Activated B cell treated with CpG ODN at 0.5 μM for 24 hours (primary cell): ENCODE data around the gene JMJD4. TPM values are rescaled to one million over a fixed set of nuclear protein-coding genes. Genes with fewer than 3 reads are reported as not detected.
A peak's percentile ranks its signal among the peaks of the same experiment; 100 is the strongest.

ENCODE experiments used
- ATAC-seq: fragments of 200-7000 bp; cut with Tn5 transposase; one replicate; pipeline ENCODE4 v1.10.0; 2021; ENCODE audit warnings: low read depth, mild to moderate bottlenecking, moderate library complexity
- CTCF ChIA-PET: fragments of 350-600 bp; sonication (Branson Sonifier 250); formaldehyde crosslinking; loops from one replicate; lab custom pipeline; 2021; ENCODE audit warnings: antibody characterized with exemption; lab: Charles Lee
- POLR2A ChIA-PET: fragments of 350-600 bp; sonication (Branson Sonifier 250); formaldehyde crosslinking; loops from one replicate; lab custom pipeline; 2021; ENCODE audit warnings: antibody characterized with exemption; lab: Charles Lee
- DNase-seq: peaks from one replicate; pipeline ENCODE4 v3.0.0; 2022
- H3K27ac Mint-ChIP-seq: one replicate; pipeline ENCODE4 v1.8.0; 2020; ENCODE audit warnings: mixed read lengths
- H3K27me3 Mint-ChIP-seq: one replicate; pipeline ENCODE4 v1.8.0; 2021; ENCODE audit warnings: mixed read lengths
- H3K36me3 Mint-ChIP-seq: one replicate; pipeline ENCODE4 v1.8.0; 2021; ENCODE audit warnings: low read depth, mixed read lengths
- H3K4me1 Mint-ChIP-seq: one replicate; pipeline ENCODE4 v1.8.0; 2021; ENCODE audit warnings: mixed read lengths
- H3K4me3 Mint-ChIP-seq: one replicate; pipeline ENCODE4 v1.8.0; 2020; ENCODE audit warnings: mild to moderate bottlenecking, mixed read lengths
- H3K9me3 Mint-ChIP-seq: one replicate; pipeline ENCODE4 v1.8.0; 2020; ENCODE audit warnings: mixed read lengths
- intact Hi-C: fragments of 100-400 bp; cut with micrococcal nuclease; formaldehyde crosslinking; loops from one replicate; pipeline ENCODE4 v1.15.1; 2024
- total RNA-seq: library from RNA; stranded (reverse); gene quantifications from 2 replicates; pipeline ENCODE4 v1.2.3, GENCODE V29; 2022
- TF ChIP-seq, protein P1 (sequence below): fragments of 200-600 bp; IDR thresholded peaks from one replicate; pipeline ENCODE4 v1.8.0; 2022; ENCODE audit warnings: antibody characterized with exemption, mild to moderate bottlenecking

The JMJD4 gene
- total RNA-seq, 1 donor from 2014 or later: 26.7 TPM

GRCh38 chr1:227766653-227767277 lies 31.7 kb upstream of the JMJD4 start:
- TF ChIP-seq, protein P1, sequence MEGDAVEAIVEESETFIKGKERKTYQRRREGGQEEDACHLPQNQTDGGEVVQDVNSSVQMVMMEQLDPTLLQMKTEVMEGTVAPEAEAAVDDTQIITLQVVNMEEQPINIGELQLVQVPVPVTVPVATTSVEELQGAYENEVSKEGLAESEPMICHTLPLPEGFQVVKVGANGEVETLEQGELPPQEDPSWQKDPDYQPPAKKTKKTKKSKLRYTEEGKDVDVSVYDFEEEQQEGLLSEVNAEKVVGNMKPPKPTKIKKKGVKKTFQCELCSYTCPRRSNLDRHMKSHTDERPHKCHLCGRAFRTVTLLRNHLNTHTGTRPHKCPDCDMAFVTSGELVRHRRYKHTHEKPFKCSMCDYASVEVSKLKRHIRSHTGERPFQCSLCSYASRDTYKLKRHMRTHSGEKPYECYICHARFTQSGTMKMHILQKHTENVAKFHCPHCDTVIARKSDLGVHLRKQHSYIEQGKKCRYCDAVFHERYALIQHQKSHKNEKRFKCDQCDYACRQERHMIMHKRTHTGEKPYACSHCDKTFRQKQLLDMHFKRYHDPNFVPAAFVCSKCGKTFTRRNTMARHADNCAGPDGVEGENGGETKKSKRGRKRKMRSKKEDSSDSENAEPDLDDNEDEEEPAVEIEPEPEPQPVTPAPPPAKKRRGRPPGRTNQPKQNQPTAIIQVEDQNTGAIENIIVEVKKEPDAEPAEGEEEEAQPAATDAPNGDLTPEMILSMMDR: no peak
- ChIA-PET CTCF (interaction anchor here (1.0 kb wide), 1 partner anchor 15 kb away, joined by 3 read pairs; no protein-coding TSS in a partner anchor), POLR2A (no interaction called here)
- no peaks in the 10 kb centered on the region for H3K27me3 Mint-ChIP-seq
- intact Hi-C loops: no loop called here
- H3K4me3 Mint-ChIP-seq: no peak overlapping the region
- H3K9me3 Mint-ChIP-seq: no peaks in the 10 kb centered on the region
- H3K27ac Mint-ChIP-seq: no peak overlapping the region
- DNase-seq (no peak), ATAC-seq (no peak)
- peaks cover 17% of the 10 kb centered on the region for H3K4me1 Mint-ChIP-seq
- peaks cover 42% of the 10 kb centered on the region for H3K36me3 Mint-ChIP-seq

DNA sequence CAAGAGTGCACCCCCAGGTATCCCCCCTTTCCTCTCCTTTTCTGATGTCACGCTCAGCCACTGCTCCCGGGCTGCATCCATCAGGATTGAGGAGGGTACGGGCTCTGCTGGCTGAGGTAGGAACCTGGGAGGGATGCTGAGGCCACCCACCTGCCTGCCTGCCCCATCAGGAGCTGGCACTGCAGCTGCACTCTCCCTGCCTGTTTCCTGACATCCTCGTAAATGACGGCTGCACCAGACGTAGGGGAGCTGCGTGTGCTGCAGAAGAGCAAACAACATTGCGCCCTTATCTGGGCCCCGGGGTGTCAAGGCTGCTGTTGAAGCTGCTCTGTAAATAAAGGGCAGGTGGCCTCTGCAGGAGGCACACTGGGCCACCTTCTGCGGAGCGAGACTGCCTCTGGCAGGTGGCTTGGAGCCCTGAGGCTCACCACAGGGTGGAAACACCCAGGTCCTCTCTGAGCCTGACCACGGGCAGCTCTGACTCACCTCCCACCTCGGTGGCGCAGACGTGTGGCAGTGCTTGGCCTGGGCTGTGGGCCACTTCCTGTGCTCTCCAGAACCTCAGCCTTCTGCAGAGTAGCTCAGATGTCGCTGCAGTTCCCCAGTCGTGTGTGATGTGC lies 31.0 kb upstream of the JMJD4 start:
- DNase-seq: no peak
- H3K4me1 Mint-ChIP-seq: peaks cover 17% of the 10 kb centered on the region

DNA sequence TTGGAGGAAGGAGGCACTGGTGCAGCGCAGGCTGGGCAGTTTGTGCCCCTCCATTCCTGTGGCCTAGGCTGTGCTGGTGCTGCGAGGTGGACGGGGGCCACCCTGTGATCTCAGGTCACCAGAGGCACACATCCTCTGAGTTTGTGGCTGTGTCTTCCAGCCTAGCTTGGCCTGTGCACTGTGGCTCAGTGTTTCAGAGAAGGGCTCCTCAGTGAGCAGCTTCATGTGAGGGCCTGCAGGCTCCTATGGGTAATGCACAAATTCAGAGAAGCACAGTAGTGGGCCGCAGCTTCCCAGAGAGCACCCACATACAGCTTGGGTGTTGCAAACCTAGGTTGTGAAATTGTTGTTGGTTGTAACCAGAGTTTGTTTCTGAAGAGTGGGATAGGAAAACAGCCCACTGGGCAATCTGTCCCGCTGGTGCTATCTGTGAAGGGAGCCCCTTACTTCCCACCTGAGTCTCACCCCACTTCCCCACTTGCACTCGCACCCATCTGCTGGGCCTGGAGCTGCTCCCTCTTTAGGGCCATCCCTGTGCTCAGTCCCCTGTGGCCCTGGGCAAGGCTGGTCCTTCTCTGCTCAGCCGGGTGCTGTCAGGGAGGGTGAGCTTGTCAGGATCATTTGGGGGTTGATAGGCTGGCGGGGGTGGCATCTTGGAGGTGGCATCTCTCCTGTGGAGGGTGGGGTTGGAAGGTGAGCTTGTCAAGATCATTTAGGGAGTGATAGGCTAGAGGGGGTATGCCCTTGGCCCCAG lies 30.3 kb upstream of the JMJD4 start:
- ATAC-seq (no peak), DNase-seq (no peak)
- Mint-ChIP-seq H3K4me3 (no peak overlapping the region), H3K36me3 (peaks cover 49% of the 10 kb centered on the region), H3K27ac (no peak overlapping the region), H3K9me3 (no peaks in the 10 kb centered on the region), H3K4me1 (peaks cover 17% of the 10 kb centered on the region), H3K27me3 (no peaks in the 10 kb centered on the region)
- TF ChIP-seq, protein P1: no peak
- ChIA-PET POLR2A (no interaction called here), CTCF (no interaction called here)
- intact Hi-C loops: no loop called here

More for the DNA sequence above, 31.0 kb upstream of the JMJD4 start:
- ChIA-PET POLR2A (no interaction called here), CTCF (interaction anchor here (1.0 kb wide), 1 partner anchor 15 kb away, joined by 3 read pairs; no protein-coding TSS in a partner anchor)
- Mint-ChIP-seq H3K4me3 (no peak overlapping the region), H3K27me3 (no peaks in the 10 kb centered on the region), H3K36me3 (peaks cover 47% of the 10 kb centered on the region), H3K9me3 (no peaks in the 10 kb centered on the region), H3K27ac (no peak overlapping the region)
- TF ChIP-seq, protein P1: no peak
- ATAC-seq: peak; percentile 44
- intact Hi-C loops: no loop called here

- H3K4me1 Mint-ChIP-seq: peaks cover 17% of the 10 kb centered on the region
- no peak overlapping the region for H3K27ac Mint-ChIP-seq
- DNase-seq: no peak
- no peak overlapping the region for H3K4me3 Mint-ChIP-seq
- CTCF ChIA-PET: interaction anchor here (1.1 to 2.8 kb wide), 4 partner anchors 10 to 283 kb away, joined by 3 to 20 read pairs (median 8); no protein-coding TSS in a partner anchor
- no peaks in the 10 kb centered on the region for H3K27me3 Mint-ChIP-seq
- no peaks in the 10 kb centered on the region for H3K9me3 Mint-ChIP-seq
- no peak for ATAC-seq
- POLR2A ChIA-PET: no interaction called here
- TF ChIP-seq, protein P1: no peak
- intact Hi-C loops: no loop called here
- peaks cover 54% of the 10 kb centered on the region for H3K36me3 Mint-ChIP-seq
These were observed 28.9 kb upstream of the JMJD4 start for GRCh38 chr1:227764019-227764391.
